Measurements from ENCODE around the gene PSMA7. TPM values are rescaled to one million over a fixed set of nuclear protein-coding genes. Genes with fewer than 3 reads are reported as not detected.

The PSMA7 gene
- total and polyA plus RNA-seq, 9 donors, result 105 to 214 (median 168) TPM

- no peaks in the 10 kb centered on the region for H3K9me3 ChIP-seq
- no peaks in the 10 kb centered on the region for H3K36me3 ChIP-seq
- H3K27me3 ChIP-seq, result no peaks in the 10 kb centered on the region
- H3K27ac ChIP-seq, result no peak overlapping the region
- no peak overlapping the region for H3K4me3 ChIP-seq
- WGBS, 3 donors, result 62 to 71% (median 63%) methylated on average over 25 of the region's 25 CpGs
- intact Hi-C loops (cut with DNase I), result no loop called here
- H3K4me1 ChIP-seq (ENCODE audit: insufficient read depth), result no peaks in the 10 kb centered on the region
- no peak for DNase-seq
- TF ChIP-seq EP300 (IDR thresholded peaks at IDR 0.05), result no peak
- no peak for TF ChIP-seq POLR2A (IDR thresholded peaks at IDR 0.05)
- no peak for TF ChIP-seq CTCF (IDR thresholded peaks at IDR 0.05)
These were observed 47.6 kb upstream of the PSMA7 start for GRCh38 chr20:62190639-62191411.

GRCh38 chr20:62186887-62187866, 44.0 kb upstream of the PSMA7 start:
- Histone ChIP-seq H3K9me3 (no peaks in the 10 kb centered on the region), H3K27me3 (no peaks in the 10 kb centered on the region), H3K36me3 (no peaks in the 10 kb centered on the region), H3K4me3 (no peak overlapping the region), H3K4me1 (ENCODE audit: insufficient read depth) (peaks cover 3% of the 10 kb centered on the region), H3K27ac (no peak overlapping the region)
- WGBS, 3 donors, result 36 to 59% (median 46%) methylated on average over 13 of the region's 13 CpGs
- DNase-seq, result no peak
- intact Hi-C loops (cut with DNase I), result no loop called here
- no peak for TF ChIP-seq CTCF (IDR thresholded peaks at IDR 0.05)
- TF ChIP-seq EP300 (IDR thresholded peaks at IDR 0.05), result no peak
- no peak for TF ChIP-seq POLR2A (IDR thresholded peaks at IDR 0.05)

GRCh38 chr20:62186096-62186426, 42.9 kb upstream of the PSMA7 start:
- intact Hi-C loops (cut with DNase I), result no loop called here
- no peak for DNase-seq
- H3K4me1 ChIP-seq (ENCODE audit: insufficient read depth), result peaks cover 3% of the 10 kb centered on the region
- 71 to 79% (median 72%) methylated on average over 3 of the region's 3 CpGs for WGBS, 3 donors
- no peak overlapping the region for H3K4me3 ChIP-seq
- no peaks in the 10 kb centered on the region for H3K9me3 ChIP-seq
- no peaks in the 10 kb centered on the region for H3K36me3 ChIP-seq
- no peaks in the 10 kb centered on the region for H3K27me3 ChIP-seq
- TF ChIP-seq EP300 (IDR thresholded peaks at IDR 0.05), result no peak
- no peak for TF ChIP-seq CTCF (IDR thresholded peaks at IDR 0.05)
- TF ChIP-seq POLR2A (IDR thresholded peaks at IDR 0.05), result no peak
- H3K27ac ChIP-seq, result no peak overlapping the region

- Histone ChIP-seq H3K4me3 (peak overlapping the region; percentile 95), H3K4me1 (ENCODE audit: insufficient read depth) (peaks cover 3% of the 10 kb centered on the region), H3K36me3 (no peaks in the 10 kb centered on the region), H3K27me3 (no peaks in the 10 kb centered on the region), H3K27ac (peak overlapping the region; percentile 77 to 80), H3K9me3 (no peaks in the 10 kb centered on the region)
- TF ChIP-seq EP300 (IDR thresholded peaks at IDR 0.05) (no peak), CTCF (IDR thresholded peaks at IDR 0.05) (no peak), POLR2A (IDR thresholded peaks at IDR 0.05) (no peak)
- intact Hi-C loops (cut with DNase I), result no loop called here
- WGBS, 3 donors, result 25 to 27% (median 25%) methylated on average over 25 of the region's 25 CpGs
- no peak for DNase-seq
These were observed 40.4 kb upstream of the PSMA7 start for GRCh38 chr20:62183426-62184142.

Data from ovary (tissue), 9 donors.